HepG2 (cell line): ENCODE data around the gene ERP44. TPM values are rescaled to one million over a fixed set of nuclear protein-coding genes. Genes with fewer than 3 reads are reported as not detected.
A peak's percentile ranks its signal among the peaks of the same experiment; 100 is the strongest.

ENCODE experiments used
- ATRX ChIP-seq: sonication (generic); formaldehyde crosslinking; IDR thresholded peaks from 2 replicates; pipeline ENCODE4 v1.4.0; 2020; ENCODE audit warnings: missing genetic modification reagents, borderline replicate concordance
- BHLHE40 ChIP-seq: IDR thresholded peaks from 2 replicates; pipeline ENCODE4 v1.6.1; 2011; ENCODE audit warnings: low read length, improper control_type of control experiment
- CC2D1A ChIP-seq: sonication (generic); formaldehyde crosslinking; IDR thresholded peaks from 2 replicates; pipeline ENCODE4 v1.8.1; 2023; ENCODE audit warnings: mild to moderate bottlenecking, missing genetic modification reagents
- POLR2A ChIP-seq, 2 experiments: IDR thresholded peaks; 2 replicates each; pipeline ENCODE4 v1.6.1; 2011; ENCODE audit warnings: low read depth in 2 of 2, low read length in 2 of 2, mild to moderate bottlenecking in 1 of 2, moderate library complexity in 1 of 2; ENCODE audit not compliant: insufficient read depth in 1 of 2
- SALL1 ChIP-seq: sonication (generic); formaldehyde crosslinking; IDR thresholded peaks from 2 replicates; pipeline ENCODE4 v1.8.0; 2022; ENCODE audit warnings: mild to moderate bottlenecking, missing genetic modification reagents
- ZKSCAN8 ChIP-seq: IDR thresholded peaks from 2 replicates; pipeline ENCODE4 v1.6.1; 2016; ENCODE audit warnings: borderline replicate concordance, missing genetic modification reagents, missing compliant biosample characterization
- ZNF333 ChIP-seq: sonication (generic); formaldehyde crosslinking; IDR thresholded peaks from 2 replicates; pipeline ENCODE4 v1.4.0; 2020; ENCODE audit warnings: mild to moderate bottlenecking, missing genetic modification reagents, borderline replicate concordance
- ZNF337 ChIP-seq: sonication (generic); formaldehyde crosslinking; IDR thresholded peaks from 2 replicates; pipeline ENCODE4 v1.5.1; 2020; ENCODE audit warnings: missing genetic modification reagents, low read depth, mild to moderate bottlenecking, borderline replicate concordance
- ZNF589 ChIP-seq: sonication (generic); formaldehyde crosslinking; conservative IDR thresholded peaks from 2 replicates; pipeline ENCODE4 v1.8.0; 2022; ENCODE audit warnings: mild to moderate bottlenecking, moderate library complexity, missing genetic modification reagents
- ZNF619 ChIP-seq: sonication (generic); formaldehyde crosslinking; IDR thresholded peaks from 2 replicates; pipeline ENCODE4 v1.4.0; 2020; ENCODE audit warnings: mild to moderate bottlenecking, missing genetic modification reagents
- ZNF780A ChIP-seq: sonication (generic); formaldehyde crosslinking; IDR thresholded peaks from 2 replicates; pipeline ENCODE4 v1.8.0; 2022; ENCODE audit warnings: mild to moderate bottlenecking, missing genetic modification reagents, moderate library complexity
- polyA plus RNA-seq, 8 experiments: library from polyadenylated mRNA; depleted of rRNA in 3 of 8; stranded (reverse) in 7 of 8; unstranded in 1 of 8; fragments of >200 nt; fragmentation: Illumina TruSeq in 4 of 8; extraction: Trizol in 4 of 8; gene quantifications; 2 replicates each; pipeline versions ENCODE4 v1.2.1 to v1.2.3, GENCODE V29; 2011 to 2016; ENCODE audit warnings: low read depth in 4 of 8, missing spikeins in 1 of 8, mixed read lengths in 1 of 8; ENCODE audit not compliant: insufficient read depth in 1 of 8
- total RNA-seq, 5 experiments: library from RNA; depleted of rRNA; stranded (reverse); fragments of >200 nt; fragmentation: Illumina TruSeq; extraction: Trizol; gene quantifications; 2 replicates each; pipeline ENCODE4 v1.2.3, GENCODE V29; 2016; ENCODE audit warnings: low read depth in 1 of 5
- TF ChIP-seq, protein P1 (sequence below): sonication (generic); formaldehyde crosslinking; IDR thresholded peaks from 2 replicates; pipeline ENCODE4 v1.8.0; 2022; ENCODE audit warnings: missing genetic modification reagents, mild to moderate bottlenecking, inconsistent platforms, borderline replicate concordance
- TF ChIP-seq, protein P2 (sequence below): sonication (generic); formaldehyde crosslinking; IDR thresholded peaks from 2 replicates; pipeline ENCODE4 v1.4.0; 2020; ENCODE audit warnings: missing genetic modification reagents
- TF ChIP-seq, protein P3 (sequence below): sonication (generic); formaldehyde crosslinking; IDR thresholded peaks from 2 replicates; pipeline ENCODE4 v1.4.0; 2020; ENCODE audit warnings: mild to moderate bottlenecking, missing genetic modification reagents
- TF ChIP-seq, protein P4 (sequence below), 2 experiments: fragments of 450-650 bp in 1 of 2; sonication (generic) in 1 of 2; formaldehyde crosslinking; IDR thresholded peaks; 2 replicates each; pipeline versions ENCODE4 v1.5.0 to v1.8.0; 2020 to 2022; ENCODE audit warnings: mild to moderate bottlenecking in 1 of 2, missing genetic modification reagents in 1 of 2

The ERP44 gene
- total and polyA plus RNA-seq, 2 of the 13 experiments (the other 11 are each of a cell fraction or from before 2014, with no cell fraction given): 8.9 to 13.8 TPM

DNA sequence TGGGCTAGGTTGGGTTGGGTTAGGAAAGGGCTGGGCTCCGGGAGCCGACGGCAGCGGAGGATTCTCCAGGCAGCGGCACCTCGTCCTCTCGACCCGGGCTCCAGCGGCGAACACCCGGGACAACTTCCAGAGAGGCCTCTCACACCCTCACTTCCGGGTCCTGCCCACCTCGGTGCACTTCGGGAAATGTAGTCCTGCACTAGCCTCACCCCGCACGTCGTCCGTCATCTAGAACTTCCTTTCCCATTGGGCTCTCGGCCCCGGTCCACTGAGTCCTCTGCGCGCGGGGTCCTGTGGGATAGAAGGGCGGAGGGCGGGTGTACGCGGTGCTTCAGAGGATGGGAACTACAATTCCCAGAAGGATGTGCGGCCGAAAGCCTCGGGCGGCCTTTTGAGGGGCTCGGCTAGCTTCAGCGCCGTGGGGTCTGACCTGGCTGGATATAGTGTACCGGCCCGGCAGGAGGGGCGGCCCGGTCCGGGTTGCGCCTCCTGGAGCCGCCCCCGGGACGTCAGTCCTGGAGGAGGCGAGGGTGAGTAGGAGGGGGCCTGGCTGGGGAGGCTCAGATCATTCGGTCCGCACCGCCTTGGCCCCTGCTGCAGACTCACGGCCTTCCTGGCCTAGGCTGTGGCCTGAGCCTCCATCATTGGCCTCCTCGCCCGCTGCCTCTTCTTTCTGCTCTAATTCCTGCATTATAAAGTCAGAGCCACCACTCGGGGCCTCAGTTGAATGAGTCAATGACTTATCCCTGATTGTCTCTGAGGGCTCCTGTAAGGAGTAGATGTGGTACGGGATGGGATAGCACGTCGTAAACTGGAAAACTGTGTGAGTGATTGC lies at the start of gene ERP44, which contains the start of gene INVS (continued):
- TF ChIP-seq ATRX: no peak
- TF ChIP-seq, protein P1, sequence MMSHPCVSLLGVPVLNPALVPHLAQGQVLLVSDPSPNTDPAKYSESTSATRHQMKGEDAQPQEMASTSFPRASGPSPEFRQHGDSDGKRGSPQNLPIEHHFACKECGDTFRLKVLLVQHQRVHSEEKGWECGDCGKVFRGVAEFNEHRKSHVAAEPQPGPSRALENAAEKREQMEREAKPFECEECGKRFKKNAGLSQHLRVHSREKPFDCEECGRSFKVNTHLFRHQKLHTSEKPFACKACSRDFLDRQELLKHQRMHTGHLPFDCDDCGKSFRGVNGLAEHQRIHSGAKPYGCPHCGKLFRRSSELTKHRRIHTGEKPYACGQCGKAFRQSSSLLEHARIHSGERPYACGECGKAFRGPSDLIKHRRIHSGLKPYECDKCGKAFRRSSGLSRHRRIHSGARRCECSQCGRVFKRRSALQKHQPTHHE (CRISPR knock-in tag): peak; percentile 19; the same call in 1 of the 2 replicates
- no peak for TF ChIP-seq BHLHE40
- no peak for TF ChIP-seq ZNF589 (CRISPR knock-in tag)
- 0 out of 2 replicates have a peak, but pooled peaks have one; percentile 25 for TF ChIP-seq ZNF619 (CRISPR knock-in tag)
- TF ChIP-seq ZNF780A: no peak
- no peak for TF ChIP-seq ZNF337 (CRISPR knock-in tag)
- TF ChIP-seq, protein P2, sequence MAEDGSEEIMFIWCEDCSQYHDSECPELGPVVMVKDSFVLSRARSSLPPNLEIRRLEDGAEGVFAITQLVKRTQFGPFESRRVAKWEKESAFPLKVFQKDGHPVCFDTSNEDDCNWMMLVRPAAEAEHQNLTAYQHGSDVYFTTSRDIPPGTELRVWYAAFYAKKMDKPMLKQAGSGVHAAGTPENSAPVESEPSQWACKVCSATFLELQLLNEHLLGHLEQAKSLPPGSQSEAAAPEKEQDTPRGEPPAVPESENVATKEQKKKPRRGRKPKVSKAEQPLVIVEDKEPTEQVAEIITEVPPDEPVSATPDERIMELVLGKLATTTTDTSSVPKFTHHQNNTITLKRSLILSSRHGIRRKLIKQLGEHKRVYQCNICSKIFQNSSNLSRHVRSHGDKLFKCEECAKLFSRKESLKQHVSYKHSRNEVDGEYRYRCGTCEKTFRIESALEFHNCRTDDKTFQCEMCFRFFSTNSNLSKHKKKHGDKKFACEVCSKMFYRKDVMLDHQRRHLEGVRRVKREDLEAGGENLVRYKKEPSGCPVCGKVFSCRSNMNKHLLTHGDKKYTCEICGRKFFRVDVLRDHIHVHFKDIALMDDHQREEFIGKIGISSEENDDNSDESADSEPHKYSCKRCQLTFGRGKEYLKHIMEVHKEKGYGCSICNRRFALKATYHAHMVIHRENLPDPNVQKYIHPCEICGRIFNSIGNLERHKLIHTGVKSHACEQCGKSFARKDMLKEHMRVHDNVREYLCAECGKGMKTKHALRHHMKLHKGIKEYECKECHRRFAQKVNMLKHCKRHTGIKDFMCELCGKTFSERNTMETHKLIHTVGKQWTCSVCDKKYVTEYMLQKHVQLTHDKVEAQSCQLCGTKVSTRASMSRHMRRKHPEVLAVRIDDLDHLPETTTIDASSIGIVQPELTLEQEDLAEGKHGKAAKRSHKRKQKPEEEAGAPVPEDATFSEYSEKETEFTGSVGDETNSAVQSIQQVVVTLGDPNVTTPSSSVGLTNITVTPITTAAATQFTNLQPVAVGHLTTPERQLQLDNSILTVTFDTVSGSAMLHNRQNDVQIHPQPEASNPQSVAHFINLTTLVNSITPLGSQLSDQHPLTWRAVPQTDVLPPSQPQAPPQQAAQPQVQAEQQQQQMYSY (CRISPR knock-in tag): peak; percentile 61
- TF ChIP-seq, protein P3, sequence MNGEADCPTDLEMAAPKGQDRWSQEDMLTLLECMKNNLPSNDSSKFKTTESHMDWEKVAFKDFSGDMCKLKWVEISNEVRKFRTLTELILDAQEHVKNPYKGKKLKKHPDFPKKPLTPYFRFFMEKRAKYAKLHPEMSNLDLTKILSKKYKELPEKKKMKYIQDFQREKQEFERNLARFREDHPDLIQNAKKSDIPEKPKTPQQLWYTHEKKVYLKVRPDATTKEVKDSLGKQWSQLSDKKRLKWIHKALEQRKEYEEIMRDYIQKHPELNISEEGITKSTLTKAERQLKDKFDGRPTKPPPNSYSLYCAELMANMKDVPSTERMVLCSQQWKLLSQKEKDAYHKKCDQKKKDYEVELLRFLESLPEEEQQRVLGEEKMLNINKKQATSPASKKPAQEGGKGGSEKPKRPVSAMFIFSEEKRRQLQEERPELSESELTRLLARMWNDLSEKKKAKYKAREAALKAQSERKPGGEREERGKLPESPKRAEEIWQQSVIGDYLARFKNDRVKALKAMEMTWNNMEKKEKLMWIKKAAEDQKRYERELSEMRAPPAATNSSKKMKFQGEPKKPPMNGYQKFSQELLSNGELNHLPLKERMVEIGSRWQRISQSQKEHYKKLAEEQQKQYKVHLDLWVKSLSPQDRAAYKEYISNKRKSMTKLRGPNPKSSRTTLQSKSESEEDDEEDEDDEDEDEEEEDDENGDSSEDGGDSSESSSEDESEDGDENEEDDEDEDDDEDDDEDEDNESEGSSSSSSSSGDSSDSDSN (CRISPR knock-in tag): peak; percentile 86
- TF ChIP-seq ZNF333 (CRISPR knock-in tag): 0 out of 2 replicates have a peak, but pooled peaks have one; percentile 38
- TF ChIP-seq POLR2A (IDR thresholded peaks at IDR 0.05; ENCODE audit: insufficient read depth in 1 of 2, low read depth in 2 of 2, low read length in 2 of 2): peak; percentile 83 to 89
- no peak for TF ChIP-seq ZKSCAN8 (CRISPR knock-in tag)
- no peak; the same call in 1 of the 2 replicates for TF ChIP-seq SALL1
- no peak for TF ChIP-seq CC2D1A
- TF ChIP-seq, protein P4, sequence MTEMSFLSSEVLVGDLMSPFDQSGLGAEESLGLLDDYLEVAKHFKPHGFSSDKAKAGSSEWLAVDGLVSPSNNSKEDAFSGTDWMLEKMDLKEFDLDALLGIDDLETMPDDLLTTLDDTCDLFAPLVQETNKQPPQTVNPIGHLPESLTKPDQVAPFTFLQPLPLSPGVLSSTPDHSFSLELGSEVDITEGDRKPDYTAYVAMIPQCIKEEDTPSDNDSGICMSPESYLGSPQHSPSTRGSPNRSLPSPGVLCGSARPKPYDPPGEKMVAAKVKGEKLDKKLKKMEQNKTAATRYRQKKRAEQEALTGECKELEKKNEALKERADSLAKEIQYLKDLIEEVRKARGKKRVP (CRISPR knock-in tag; IDR thresholded peaks at IDR 0.05): no peak
